CD8-positive, alpha-beta memory T cell (primary cell): Measurements from ENCODE around the gene UNC93B1. TPM values are rescaled to one million over a fixed set of nuclear protein-coding genes. Genes with fewer than 3 reads are reported as not detected.
A peak's percentile ranks its signal among the peaks of the same experiment; 100 is the strongest.
"Not testable (repeated sequence)": the region's sequence is repeated elsewhere in the genome, so short reads cannot be mapped to it uniquely, and the experiment has no call there.

ENCODE experiments used
- CTCF ChIA-PET: fragments of 350-600 bp; sonication (Branson Sonifier 250); formaldehyde crosslinking; loops from one replicate; lab custom pipeline; 2021; ENCODE audit warnings: antibody characterized with exemption; lab: Charles Lee
- POLR2A ChIA-PET: fragments of 350-600 bp; sonication (Branson Sonifier 250); formaldehyde crosslinking; loops from one replicate; lab custom pipeline; 2021; ENCODE audit warnings: antibody characterized with exemption; lab: Charles Lee
- DNase-seq, 5 donors: peaks; one replicate each; pipeline versions ENCODE4 v3.0.0 to v3.0.0-alpha.2; 2020 to 2022; ENCODE audit warnings: mixed read lengths in 1 of 5
- H3K27ac ChIP-seq: one replicate; pipeline ENCODE4 v1.7.0; 2013; ENCODE audit warnings: low read depth, mild to moderate bottlenecking, low read length, moderate library complexity
- H3K27me3 ChIP-seq: 2 replicates; pipeline ENCODE4 v1.7.0; 2013; ENCODE audit warnings: low read length, mild to moderate bottlenecking; ENCODE audit not compliant: insufficient read depth, poor library complexity, severe bottlenecking
- H3K36me3 ChIP-seq: 2 replicates; pipeline ENCODE4 v1.7.0; 2013; ENCODE audit warnings: mild to moderate bottlenecking, low read length, moderate library complexity; ENCODE audit not compliant: insufficient read depth
- H3K4me1 ChIP-seq: 2 replicates; pipeline ENCODE4 v1.7.0; 2013; ENCODE audit warnings: mild to moderate bottlenecking, low read length, moderate library complexity; ENCODE audit not compliant: insufficient read depth
- H3K4me3 ChIP-seq: 2 replicates; pipeline ENCODE4 v1.7.0; 2013; ENCODE audit warnings: mild to moderate bottlenecking, low read length
- H3K9me3 ChIP-seq: 2 replicates; pipeline ENCODE4 v1.7.0; 2013; ENCODE audit warnings: mild to moderate bottlenecking, low read length
- H3K27ac Mint-ChIP-seq, 8 donors: one replicate each; pipeline ENCODE4 v1.8.0; 2020 to 2021; ENCODE audit warnings: mixed read lengths in 8 of 8, mild to moderate bottlenecking in 6 of 8, inconsistent platforms in 3 of 8, moderate library complexity in 3 of 8
- H3K27me3 Mint-ChIP-seq, 2 donors: one replicate each; pipeline ENCODE4 v1.8.0; 2020 to 2021; ENCODE audit warnings: mixed read lengths in 2 of 2, mild to moderate bottlenecking in 1 of 2, moderate library complexity in 1 of 2
- H3K36me3 Mint-ChIP-seq, 3 donors: one replicate each; pipeline ENCODE4 v1.8.0; 2020 to 2021; ENCODE audit warnings: mixed read lengths in 3 of 3, inconsistent platforms in 1 of 3, mild to moderate bottlenecking in 1 of 3
- H3K4me1 Mint-ChIP-seq, 3 donors: one replicate each; pipeline ENCODE4 v1.8.0; 2020 to 2021; ENCODE audit warnings: mixed read lengths in 3 of 3, inconsistent platforms in 1 of 3, mild to moderate bottlenecking in 1 of 3
- H3K4me3 Mint-ChIP-seq, 7 donors: one replicate each; pipeline ENCODE4 v1.8.0; 2020 to 2021; ENCODE audit warnings: mixed read lengths in 7 of 7, mild to moderate bottlenecking in 6 of 7, moderate library complexity in 4 of 7, inconsistent platforms in 2 of 7
- H3K9me3 Mint-ChIP-seq, 5 donors: one replicate each; pipeline ENCODE4 v1.8.0; 2020 to 2022; ENCODE audit warnings: mixed read lengths in 5 of 5, mild to moderate bottlenecking in 3 of 5, moderate library complexity in 2 of 5, inconsistent platforms in 1 of 5
- polyA plus RNA-seq: library from polyadenylated mRNA; unstranded; fragments of 300-500 nt; fragmentation: Illumina TruSeq; gene quantifications from one replicate; pipeline ENCODE4 v1.2.3, GENCODE V29; 2021
- total RNA-seq, 2 experiments: library from RNA; stranded (reverse); gene quantifications; one replicate each; pipeline ENCODE4 v1.2.3, GENCODE V29; 2021

Gene UNC93B1
- total and polyA plus RNA-seq, 3 experiments from 2014 or later, result 9.8 to 26.5 (median 11.1) TPM

DNA sequence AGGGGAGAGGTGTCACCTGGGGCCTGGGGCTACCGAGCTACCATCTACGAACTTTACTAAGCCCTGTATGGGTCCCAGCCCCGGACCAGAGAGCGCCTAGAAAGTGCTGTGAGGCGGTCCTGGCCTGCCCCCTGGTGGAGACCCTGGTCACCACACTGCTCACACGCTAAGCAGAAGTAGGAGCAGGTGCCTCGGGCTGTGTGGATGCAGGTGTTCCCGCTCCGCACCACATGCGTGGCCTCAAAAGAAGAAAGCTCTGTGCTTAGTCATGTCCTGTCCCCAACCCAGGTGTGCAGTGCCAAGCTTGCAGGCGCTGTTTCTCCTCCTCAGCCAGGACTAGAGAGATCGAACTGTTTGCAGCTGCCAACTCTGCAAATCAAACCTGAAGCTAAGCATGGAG, 10.1 kb downstream of the UNC93B1 start:
- H3K36me3 ChIP-seq, H3K9me3 Mint-ChIP-seq, H3K9me3 ChIP-seq, POLR2A ChIA-PET, H3K27me3 Mint-ChIP-seq, H3K27me3 ChIP-seq, H3K4me3 ChIP-seq, H3K4me1 ChIP-seq, H3K27ac ChIP-seq: not testable (repeated sequence)
- Mint-ChIP-seq H3K4me3 (peak overlapping the region in 1 of 7 donors; percentile 79), H3K36me3 (peaks cover 0 to 12% (median 2%) of the 10 kb centered on the region in 3 donors), H3K4me1 (peaks cover 18 to 31% (median 20%) of the 10 kb centered on the region in 3 donors), H3K27ac (peak overlapping the region in 2 of 8 donors; percentile 29 to 36)
- CTCF ChIA-PET, result interaction anchor here (1.4 to 1.5 kb wide), 2 partner anchors 14 to 44 kb away, joined by 4 to 5 read pairs; no protein-coding TSS in a partner anchor
- DNase-seq, result peak in 2 of 5 donors; percentile 27 to 44

DNA sequence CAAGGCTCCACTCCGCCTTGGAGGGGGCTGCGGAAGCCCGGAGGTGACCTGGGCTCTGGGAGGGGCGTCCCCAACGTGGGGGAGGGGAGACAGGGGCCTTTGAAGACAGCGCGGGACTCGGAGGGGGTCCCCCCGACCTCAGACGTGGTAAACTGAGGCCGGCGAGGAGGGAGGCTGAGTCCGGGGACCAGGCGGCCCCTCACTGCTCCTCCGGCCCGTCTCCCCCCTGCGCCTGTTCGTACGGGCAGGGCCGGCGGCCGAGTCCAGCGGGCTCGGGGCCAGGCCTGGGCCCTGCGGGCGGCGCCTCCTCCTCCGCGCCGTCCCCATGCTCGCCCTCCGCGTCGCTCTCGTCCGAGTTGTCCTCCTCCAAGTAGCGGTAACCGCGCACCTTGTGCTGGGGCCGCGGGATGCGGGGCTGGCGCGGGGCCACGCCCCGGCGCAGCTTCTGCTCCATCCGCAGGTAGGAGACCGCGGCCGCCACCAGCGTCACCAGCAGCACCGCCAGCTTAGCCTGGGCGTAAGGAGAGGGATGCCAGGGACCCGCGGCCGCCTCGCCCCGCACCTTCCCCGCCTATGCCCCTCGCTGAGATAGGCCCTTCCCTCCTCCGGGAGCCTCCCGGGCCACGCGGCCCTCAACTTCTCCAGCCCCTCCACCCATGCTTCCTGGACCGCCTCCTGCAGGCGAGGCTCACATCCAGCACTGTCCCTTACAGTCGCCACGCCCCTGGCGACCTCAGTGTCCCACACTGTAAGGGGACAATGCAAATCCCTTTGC, 12.4 kb downstream of the UNC93B1 start:
- H3K9me3 ChIP-seq, H3K27ac ChIP-seq, H3K4me3 ChIP-seq, H3K4me3 Mint-ChIP-seq, H3K9me3 Mint-ChIP-seq, H3K36me3 Mint-ChIP-seq, H3K4me1 Mint-ChIP-seq, POLR2A ChIA-PET, H3K4me1 ChIP-seq, H3K36me3 ChIP-seq, H3K27me3 ChIP-seq, H3K27ac Mint-ChIP-seq, H3K27me3 Mint-ChIP-seq, DNase-seq, CTCF ChIA-PET: not testable (repeated sequence)

DNA sequence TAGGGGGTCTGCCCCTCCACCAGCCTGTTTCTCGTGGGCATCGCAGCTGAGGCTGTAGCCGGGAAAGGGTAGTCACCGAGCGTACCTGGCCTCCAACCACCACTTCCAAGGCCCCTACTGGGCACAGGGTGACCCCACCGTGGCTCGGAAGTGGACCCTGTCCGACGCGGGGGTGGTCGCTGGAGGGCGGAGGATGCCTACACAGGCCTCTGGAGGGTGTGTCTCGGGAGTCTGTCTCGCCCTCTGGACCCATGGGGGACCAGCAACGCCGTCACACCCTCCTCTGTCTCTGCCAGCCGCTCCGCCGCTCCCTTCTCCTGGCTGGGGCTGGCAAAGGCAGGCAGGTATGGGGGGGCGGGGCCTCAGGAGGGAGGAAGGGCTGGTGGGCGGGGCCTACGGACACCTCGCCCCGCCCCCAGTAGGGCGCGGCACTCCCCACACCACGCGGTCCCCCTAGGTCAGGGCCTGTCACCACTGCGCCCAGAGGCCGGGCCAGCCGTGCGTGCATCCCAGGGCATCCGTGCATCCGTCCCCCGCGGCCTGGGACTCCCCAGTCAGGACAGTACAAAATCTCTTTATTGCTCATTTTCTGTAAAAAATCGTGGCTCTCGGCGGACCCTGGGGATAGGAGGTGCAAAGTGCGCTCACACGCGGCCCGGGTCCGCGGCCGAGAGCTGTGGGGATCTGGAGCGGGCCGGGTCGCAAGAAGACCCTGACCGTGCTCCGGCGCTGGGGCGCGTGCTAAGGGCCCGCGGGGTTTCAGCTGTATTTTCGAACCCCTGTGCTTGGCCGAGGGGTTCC, 13.2 kb downstream of the UNC93B1 start:
- H3K36me3 ChIP-seq, H3K36me3 Mint-ChIP-seq, H3K4me1 ChIP-seq, H3K4me1 Mint-ChIP-seq, H3K27me3 ChIP-seq, H3K27ac ChIP-seq, CTCF ChIA-PET, H3K9me3 ChIP-seq, H3K27ac Mint-ChIP-seq, H3K4me3 ChIP-seq, DNase-seq, H3K9me3 Mint-ChIP-seq, POLR2A ChIA-PET, H3K27me3 Mint-ChIP-seq, H3K4me3 Mint-ChIP-seq: not testable (repeated sequence)

DNA sequence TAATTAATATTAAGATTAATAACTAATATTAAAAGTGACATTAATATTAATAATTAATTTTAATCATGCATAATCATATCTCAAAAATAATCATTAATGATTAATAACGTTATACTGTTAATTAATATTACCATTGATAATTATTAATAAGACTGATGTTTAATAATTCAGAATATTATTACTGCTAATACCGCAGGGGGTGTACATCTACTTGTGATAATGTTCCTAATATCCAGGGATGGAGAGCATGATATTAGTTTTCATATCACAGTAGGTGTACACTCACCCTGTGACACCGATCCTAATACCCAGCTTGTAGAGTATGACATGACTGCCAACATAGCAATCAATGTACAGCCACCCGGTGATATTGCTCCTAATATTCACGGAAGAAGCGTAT, 18.6 kb downstream of the UNC93B1 start:
- H3K27me3 ChIP-seq, H3K27ac Mint-ChIP-seq, H3K4me3 Mint-ChIP-seq, H3K27ac ChIP-seq, H3K9me3 Mint-ChIP-seq, CTCF ChIA-PET, H3K4me1 Mint-ChIP-seq, H3K36me3 ChIP-seq, POLR2A ChIA-PET, H3K36me3 Mint-ChIP-seq, H3K4me1 ChIP-seq, H3K4me3 ChIP-seq, DNase-seq, H3K9me3 ChIP-seq: not testable (repeated sequence)
- H3K27me3 Mint-ChIP-seq, result peaks cover 11% of the 10 kb centered on the region in 2 donors

DNA sequence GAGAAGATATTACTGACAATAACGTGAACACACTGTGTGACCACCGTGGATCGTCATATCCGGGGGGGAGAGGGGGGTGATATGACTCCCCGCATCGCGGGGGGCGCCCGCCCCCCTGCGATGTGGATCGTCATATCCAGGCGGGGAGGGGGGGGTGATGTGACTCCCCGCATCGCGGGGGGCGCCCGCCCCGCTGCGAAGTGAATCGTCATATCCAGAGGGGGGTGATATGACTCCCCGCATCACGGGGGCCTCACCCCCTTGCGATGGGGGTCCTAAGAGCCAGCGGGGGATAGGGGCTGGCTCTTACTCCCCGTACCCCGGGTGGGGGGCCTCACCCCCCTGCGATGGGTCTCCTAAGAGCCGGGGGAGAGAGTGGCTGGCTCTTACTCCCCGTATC, 19.9 kb downstream of the UNC93B1 start:
- no peak overlapping the region for H3K27ac Mint-ChIP-seq
- Histone ChIP-seq H3K9me3 (no peaks in the 10 kb centered on the region), H3K4me3 (no peak overlapping the region), H3K27ac (no peak overlapping the region), H3K4me1 (no peaks in the 10 kb centered on the region), H3K36me3 (no peaks in the 10 kb centered on the region), H3K27me3 (no peaks in the 10 kb centered on the region)
- ChIA-PET CTCF (no interaction called here), POLR2A (no interaction called here)
- H3K36me3 Mint-ChIP-seq, result no peaks in the 10 kb centered on the region
- H3K4me1 Mint-ChIP-seq, result no peaks in the 10 kb centered on the region
- peaks cover 11% of the 10 kb centered on the region in 2 donors for H3K27me3 Mint-ChIP-seq
- H3K4me3 Mint-ChIP-seq, result no peak overlapping the region
- DNase-seq, result no peak
- no peaks in the 10 kb centered on the region for H3K9me3 Mint-ChIP-seq

DNA sequence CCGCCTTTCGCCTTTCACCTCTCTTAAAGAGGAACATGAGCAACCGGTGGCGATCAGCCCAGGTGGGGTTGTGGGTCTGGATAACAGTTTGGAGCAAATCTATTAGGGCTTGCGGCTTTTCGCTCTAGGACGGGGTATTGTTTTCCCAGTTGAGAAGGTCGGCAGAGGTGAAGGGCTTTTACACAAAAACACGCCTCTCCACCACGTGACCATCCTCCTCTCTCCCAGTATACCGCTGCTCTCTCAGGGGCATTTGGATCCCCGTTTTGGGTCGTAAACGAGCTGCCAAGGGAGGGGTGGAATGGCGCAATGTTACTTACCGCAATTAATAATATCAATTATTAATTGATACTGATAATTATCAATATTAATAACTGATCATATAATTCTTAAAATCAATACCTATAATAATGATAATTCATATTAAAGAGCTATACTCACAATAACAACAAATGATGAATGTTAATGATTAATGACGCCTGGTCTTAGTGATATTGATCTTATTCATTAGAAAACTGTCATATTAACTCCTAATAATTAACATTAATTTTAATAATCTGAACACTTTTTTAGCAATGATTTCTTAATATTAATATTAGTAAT, 21.5 kb downstream of the UNC93B1 start:
- H3K27ac ChIP-seq, H3K27ac Mint-ChIP-seq, H3K9me3 ChIP-seq, H3K9me3 Mint-ChIP-seq, H3K4me1 Mint-ChIP-seq, POLR2A ChIA-PET, DNase-seq, H3K36me3 ChIP-seq, H3K4me3 Mint-ChIP-seq, H3K27me3 ChIP-seq, H3K4me3 ChIP-seq, H3K36me3 Mint-ChIP-seq, CTCF ChIA-PET, H3K4me1 ChIP-seq: not testable (repeated sequence)
- H3K27me3 Mint-ChIP-seq, result peaks cover 13 to 14% of the 10 kb centered on the region in 2 donors

DNA sequence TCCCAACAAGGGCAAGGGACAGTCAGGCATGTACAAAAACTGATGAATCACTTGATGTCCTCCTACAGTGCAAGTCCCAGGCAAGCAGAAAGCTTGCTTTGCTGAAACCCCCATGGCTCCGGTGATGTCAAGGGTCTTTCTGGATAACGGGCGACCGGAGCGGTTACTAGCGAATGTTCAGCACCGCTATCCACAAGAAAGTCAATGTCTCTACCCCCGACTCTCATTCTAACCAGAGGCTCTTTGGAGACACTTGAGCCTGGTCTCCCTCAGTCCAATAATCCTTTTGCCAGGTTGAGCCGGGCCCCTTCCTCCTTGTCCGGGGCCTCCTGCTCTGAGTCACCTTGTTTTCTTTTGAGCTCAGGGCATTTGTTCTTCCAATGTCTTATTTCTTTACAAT, 22.7 kb downstream of the UNC93B1 start:
- H3K4me3 ChIP-seq, H3K9me3 Mint-ChIP-seq, H3K4me1 Mint-ChIP-seq, H3K4me1 ChIP-seq, H3K36me3 ChIP-seq, H3K9me3 ChIP-seq, H3K36me3 Mint-ChIP-seq, DNase-seq, H3K27me3 ChIP-seq, POLR2A ChIA-PET, H3K4me3 Mint-ChIP-seq, H3K27ac ChIP-seq: not testable (repeated sequence)
- H3K27ac Mint-ChIP-seq, result peak overlapping the region in 1 of 8 donors; percentile 93
- H3K27me3 Mint-ChIP-seq, result peaks cover 13 to 23% of the 10 kb centered on the region in 2 donors
- CTCF ChIA-PET, result interaction anchor here (2.3 kb wide), 1 partner anchor 26 kb away, joined by 6 read pairs; no protein-coding TSS in a partner anchor

DNA sequence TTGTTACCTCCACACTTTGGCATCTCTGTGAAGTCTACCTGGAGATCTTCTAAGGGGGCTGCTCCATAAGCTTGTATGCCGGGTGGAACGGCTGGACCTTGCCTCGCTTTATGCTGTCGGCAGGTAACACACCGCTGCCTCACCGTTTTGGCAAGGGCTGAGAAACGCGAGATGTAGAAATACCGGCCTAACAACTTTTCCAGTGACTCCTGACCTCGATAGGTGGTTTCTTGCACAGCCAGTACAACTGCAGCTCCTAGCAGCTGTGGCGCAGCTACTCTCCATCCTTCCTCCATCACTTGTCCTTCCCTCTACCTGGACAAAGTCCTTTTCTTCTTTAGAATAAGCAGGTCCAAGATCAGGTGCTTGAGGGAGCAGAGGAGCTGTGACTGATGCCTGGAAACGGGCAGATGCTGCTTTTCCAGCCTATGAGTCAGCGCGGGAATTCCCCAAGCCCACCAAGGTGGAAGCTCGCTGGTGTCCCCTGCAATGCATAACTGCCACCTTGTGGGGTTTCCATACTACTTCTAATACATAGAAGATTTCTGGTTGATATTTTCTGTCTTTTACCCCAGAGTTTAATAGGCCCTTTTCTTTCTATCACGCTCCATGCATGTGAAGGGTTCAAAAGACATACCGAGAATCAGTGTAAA, 25.0 kb downstream of the UNC93B1 start:
- H3K27me3 Mint-ChIP-seq, result peaks cover 13 to 36% of the 10 kb centered on the region in 2 donors

More for the DNA sequence above, 25.0 kb downstream of the UNC93B1 start:
- H3K4me1 ChIP-seq, H3K36me3 Mint-ChIP-seq, H3K4me3 Mint-ChIP-seq, H3K36me3 ChIP-seq, H3K4me3 ChIP-seq, H3K27ac Mint-ChIP-seq, CTCF ChIA-PET, DNase-seq, H3K4me1 Mint-ChIP-seq, H3K9me3 ChIP-seq, POLR2A ChIA-PET, H3K9me3 Mint-ChIP-seq, H3K27me3 ChIP-seq, H3K27ac ChIP-seq: not testable (repeated sequence)
